Transverse colon (tissue), 4 donors: ENCODE measurements around the gene UBE2F. TPM values are rescaled to one million over a fixed set of nuclear protein-coding genes. Genes with fewer than 3 reads are reported as not detected.

Experiments
- DNase-seq: peaks from one replicate; pipeline ENCODE4 v3.0.0-alpha.2; 2019
- H3K27ac ChIP-seq, 4 donors: fragments of 200-600 bp; sonication (generic); 2 replicates each; pipeline ENCODE4 v1.5.1; 2016 to 2018; ENCODE audit warnings: inconsistent platforms in 4 of 4
- H3K27me3 ChIP-seq: fragments of 200-600 bp; sonication (generic); 2 replicates; pipeline ENCODE4 v1.5.1; 2017; ENCODE audit warnings: inconsistent platforms
- H3K36me3 ChIP-seq, 4 donors: fragments of 200-600 bp; sonication (generic); 2 replicates each; pipeline ENCODE4 v1.5.1; 2017 to 2019; ENCODE audit warnings: inconsistent platforms in 4 of 4
- H3K4me1 ChIP-seq, 4 donors: fragments of 200-600 bp; sonication (generic); 2 replicates each; pipeline ENCODE4 v1.5.1; 2017 to 2020; ENCODE audit warnings: inconsistent platforms in 4 of 4
- H3K4me3 ChIP-seq, 4 donors: fragments of 200-600 bp; sonication (generic); 1 replicate in 1 of 4; 2 replicates in 3 of 4; pipeline versions ENCODE4 v1.5.1 to v1.6.1; 2017 to 2019; ENCODE audit warnings: inconsistent platforms in 4 of 4
- H3K9me3 ChIP-seq, 2 donors: fragments of 200-600 bp; sonication (generic); 2 replicates each; pipeline ENCODE4 v1.5.1; 2017 to 2019; ENCODE audit warnings: inconsistent platforms in 2 of 2
- EP300 ChIP-seq: sonication (generic); formaldehyde crosslinking; IDR thresholded peaks from one replicate; pipeline ENCODE4 v1.6.1; 2017; ENCODE audit warnings: antibody characterized with exemption, low read depth
- POLR2A ChIP-seq: fragments of 450-650 bp; IDR thresholded peaks from one replicate; pipeline ENCODE4 v1.6.1; 2016; ENCODE audit warnings: antibody characterized with exemption, mild to moderate bottlenecking, moderate library complexity
- POLR2AphosphoS5 ChIP-seq, 3 donors: sonication (generic); formaldehyde crosslinking; IDR thresholded peaks; one replicate each; pipeline ENCODE4 v1.6.1; 2016; ENCODE audit warnings: antibody characterized with exemption in 3 of 3
- WGBS, 2 donors: methylation state at CpG; one replicate each; pipeline ENCODE4 v1.1.5; 2018; ENCODE audit warnings: low coverage in 1 of 2; 5-methylcytosine and 5-hydroxymethylcytosine counted together
- in situ Hi-C, 4 donors: fragments of 200-750 bp; cut with MboI; loops; one replicate each; pipeline versions ENCODE4 v1.15.0 to v1.15.1; 2017; ENCODE audit warnings: low sequenced_read_pairs in 3 of 4, low pct_ligation_motif_present in 1 of 4, low pct_unique_long_range_greater_than_20kb in 1 of 4
- intact Hi-C: fragments of 100-400 bp; cut with DNase I; formaldehyde crosslinking; loops from one replicate; pipeline ENCODE4 v1.15.1; 2023; ENCODE audit warnings: low total_unique reads
- small RNA-seq, 4 donors: library from RNA; depleted of rRNA; stranded (forward); fragments of <200 nt; gene quantifications; one replicate each; pipeline ENCODE3, GENCODE V24; 2016
- total RNA-seq, 4 donors: library from RNA; depleted of rRNA; stranded (reverse); fragments of >200 nt; gene quantifications; one replicate each; pipeline ENCODE4 v1.1.0, GENCODE V29; 2016
- TF ChIP-seq, protein P1 (sequence below), 5 experiments: fragments of 200-600 bp in 3 of 5; fragments of 450-650 bp in 2 of 5; sonication (generic) in 3 of 5; IDR thresholded peaks; 1 replicate in 2 of 5; 2 replicates in 3 of 5; pipeline ENCODE4 v1.5.1; 2016 to 2017; ENCODE audit warnings: antibody characterized with exemption in 5 of 5, inconsistent platforms in 3 of 5, mild to moderate bottlenecking in 2 of 5, moderate library complexity in 1 of 5

Gene UBE2F
- total RNA-seq, 4 donors from 2014 or later: 66.8 to 79.4 (median 70.5) TPM

DNA sequence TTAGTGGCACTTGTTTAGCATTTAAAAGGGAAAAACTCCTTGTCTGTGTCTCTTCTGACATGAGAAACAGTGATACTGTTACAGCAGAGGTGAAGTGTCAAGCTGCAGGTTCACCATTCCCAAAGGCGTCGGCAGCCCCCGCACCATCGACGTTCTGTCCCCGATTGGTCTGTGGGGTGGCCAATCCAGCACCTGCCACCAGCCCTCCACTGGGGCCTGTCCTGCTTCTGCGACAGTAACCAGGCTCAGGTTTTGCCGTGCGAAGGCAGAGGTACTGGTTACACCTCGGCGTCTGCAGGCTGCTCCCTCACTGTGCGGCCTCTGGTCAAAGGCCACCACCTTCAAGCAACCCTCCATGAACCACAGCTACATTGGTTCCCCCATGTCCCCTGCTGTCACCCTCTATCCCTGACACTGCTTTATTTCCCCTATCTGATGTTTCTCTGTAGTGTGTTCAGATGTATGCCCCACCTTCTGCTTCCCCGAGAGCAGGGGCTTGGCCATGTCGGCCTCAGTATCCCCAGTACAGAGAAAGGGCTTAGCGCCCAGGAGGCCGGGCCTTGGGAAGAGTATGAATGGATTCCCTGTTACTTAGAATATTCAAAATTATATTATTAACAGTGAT lies 124.7 kb downstream of the UBE2F start:
- H3K4me3 ChIP-seq: no peak overlapping the region
- H3K4me1 ChIP-seq: no peaks in the 10 kb centered on the region
- WGBS, 2 donors: 89 to 95% methylated on average over 7 to 16 of the region's 16 CpGs
- TF ChIP-seq EP300: no peak
- TF ChIP-seq, protein P1, sequence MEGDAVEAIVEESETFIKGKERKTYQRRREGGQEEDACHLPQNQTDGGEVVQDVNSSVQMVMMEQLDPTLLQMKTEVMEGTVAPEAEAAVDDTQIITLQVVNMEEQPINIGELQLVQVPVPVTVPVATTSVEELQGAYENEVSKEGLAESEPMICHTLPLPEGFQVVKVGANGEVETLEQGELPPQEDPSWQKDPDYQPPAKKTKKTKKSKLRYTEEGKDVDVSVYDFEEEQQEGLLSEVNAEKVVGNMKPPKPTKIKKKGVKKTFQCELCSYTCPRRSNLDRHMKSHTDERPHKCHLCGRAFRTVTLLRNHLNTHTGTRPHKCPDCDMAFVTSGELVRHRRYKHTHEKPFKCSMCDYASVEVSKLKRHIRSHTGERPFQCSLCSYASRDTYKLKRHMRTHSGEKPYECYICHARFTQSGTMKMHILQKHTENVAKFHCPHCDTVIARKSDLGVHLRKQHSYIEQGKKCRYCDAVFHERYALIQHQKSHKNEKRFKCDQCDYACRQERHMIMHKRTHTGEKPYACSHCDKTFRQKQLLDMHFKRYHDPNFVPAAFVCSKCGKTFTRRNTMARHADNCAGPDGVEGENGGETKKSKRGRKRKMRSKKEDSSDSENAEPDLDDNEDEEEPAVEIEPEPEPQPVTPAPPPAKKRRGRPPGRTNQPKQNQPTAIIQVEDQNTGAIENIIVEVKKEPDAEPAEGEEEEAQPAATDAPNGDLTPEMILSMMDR (IDR thresholded peaks at IDR 0.05): no peak
- no peak for TF ChIP-seq POLR2A
- TF ChIP-seq POLR2AphosphoS5 (IDR thresholded peaks at IDR 0.05): no peak
- no peak for DNase-seq
- H3K27me3 ChIP-seq: no peaks in the 10 kb centered on the region
- H3K27ac ChIP-seq: no peak overlapping the region
- intact Hi-C loops (no loop called here), in situ Hi-C loops (no loop called here)
- no peaks in the 10 kb centered on the region for H3K9me3 ChIP-seq
- H3K36me3 ChIP-seq: no peaks in the 10 kb centered on the region

Small RNA genes within 50 kb of the gene (small RNA-seq; reads per million reads assigned to genes)
- gene RNU6-1333P: 0 reads per million in 4 donors

Other genes with a start within 250 kb of the UBE2F start
- 1 to 10 TPM in 1 of 4 donors, under 1 TPM in 2, not detected in 1; 0.27 to 1.2 (median 0.95) TPM for gene RBM44, start 168.2 kb upstream of the UBE2F start, total RNA-seq
- gene RAMP1, start 107.4 kb upstream of the UBE2F start, total RNA-seq: 100 to 1,000 TPM in 2 of 4 donors, 10 to 100 TPM in 2; 47.5 to 158 (median 95.7) TPM
- gene SCLY, start 94.0 kb downstream of the UBE2F start, total RNA-seq: 10 to 100 TPM in 3 of 4 donors, 1 to 10 TPM in 1; 9.4 to 24.3 (median 11.1) TPM
- gene ESPNL, start 133.3 kb downstream of the UBE2F start, total RNA-seq: 1 to 10 TPM in 2 of 4 donors, under 1 TPM in 2; 0.14 to 4.4 (median 0.72) TPM
- gene KLHL30, start 171.7 kb downstream of the UBE2F start, total RNA-seq: 1 to 10 TPM in 1 of 4 donors, under 1 TPM in 1, not detected in 2; 0.14 to 5.6 TPM
- gene ERFE, start 192.0 kb downstream of the UBE2F start, total RNA-seq: under 1 TPM in 1 of 4 donors, not detected in 3; 0.41 TPM
- gene ILKAP, start 236.7 kb downstream of the UBE2F start, total RNA-seq: 10 to 100 TPM; 16.3 to 40.0 (median 32.1) TPM